Smooth muscle cell of the brain vasculature (primary cell): ENCODE measurements around the gene RBP5.

ENCODE experiments used
- DNase-seq: peaks from one replicate; pipeline ENCODE4 v3.0.0-alpha.2; 2012; ENCODE audit warnings: low read depth, low spot score

The RBP5 gene

DNA sequence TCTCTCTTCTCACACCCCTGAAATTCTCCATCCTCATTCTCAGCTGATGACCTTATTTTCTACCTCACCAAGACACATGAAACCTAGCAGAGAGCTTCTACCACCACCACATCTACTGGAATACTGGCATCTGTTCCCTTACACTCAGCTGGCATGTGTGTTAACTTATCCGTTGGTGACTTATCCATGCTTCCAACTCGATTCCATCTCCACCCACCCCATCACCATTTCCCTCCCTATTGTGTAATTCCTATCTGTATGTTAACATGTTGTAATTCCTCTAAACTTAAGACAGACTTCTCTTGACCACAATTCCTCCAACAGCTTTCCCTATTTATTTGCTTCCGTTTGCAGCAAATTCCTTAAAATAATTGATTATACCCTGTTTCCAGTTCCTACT, 52.8 kb downstream of the RBP5 start:
- DNase-seq, result no peak

DNA sequence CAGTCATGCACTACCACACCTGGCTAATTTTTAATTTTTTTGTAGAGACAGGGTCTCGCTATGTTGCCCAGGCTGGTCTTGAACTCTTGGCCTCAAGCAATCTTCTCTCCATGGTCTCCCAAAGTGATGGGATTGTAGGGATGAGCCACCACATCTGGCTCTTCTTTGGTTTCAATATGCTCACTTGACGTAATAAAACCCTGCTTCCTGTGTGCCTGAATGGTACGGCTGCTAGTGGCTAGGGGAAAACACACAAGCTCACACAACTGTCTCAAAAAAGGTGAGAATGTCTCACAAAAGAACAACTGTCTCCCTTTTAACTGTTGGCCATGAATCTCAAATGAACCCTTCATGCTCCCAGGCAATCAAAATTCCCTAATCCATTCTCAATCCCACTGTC, 53.2 kb downstream of the RBP5 start:
- no peak for DNase-seq

DNA sequence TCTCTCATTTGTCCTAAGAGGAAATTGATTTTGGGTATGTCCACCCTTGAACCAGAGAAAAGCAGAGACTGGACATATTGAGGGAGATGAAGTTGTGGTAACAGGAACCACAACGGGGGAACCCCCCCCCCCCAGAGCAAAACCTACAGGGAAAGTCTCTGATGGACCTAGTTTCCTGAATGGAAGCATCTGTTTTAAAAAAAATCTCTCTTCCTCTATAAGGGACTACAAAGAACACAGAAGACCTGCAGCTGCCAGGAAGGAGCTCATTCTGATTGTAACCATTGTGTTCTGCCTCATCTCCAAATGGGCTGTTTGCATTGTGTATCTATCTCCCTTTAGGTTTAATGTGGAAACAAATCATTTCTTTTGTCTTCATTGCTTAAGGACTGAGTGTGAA, 54.7 kb downstream of the RBP5 start:
- no peak for DNase-seq
